Stimulated activated CD4-positive, alpha-beta T cell treated with anti-CD3 and anti-CD28 coated beads, Interleukin-1b, Interleukin-23, amount 100 ng/mL, for 1 hour (primary cell): Measurements from ENCODE around the gene CTSO.
"Not testable (repeated sequence)": the region's sequence is repeated elsewhere in the genome, so short reads cannot be mapped to it uniquely, and the experiment has no call there.

Source experiments
- DNase-seq, 2 donors: peaks; one replicate each; pipeline ENCODE4 v3.0.0-alpha.2; 2020; ENCODE audit warnings: low read depth in 2 of 2

Gene CTSO

GRCh38 chr4:155907556-155907955 lies 46.1 kb downstream of the CTSO start:
- no peak for DNase-seq

GRCh38 chr4:155906554-155907247 lies 47.0 kb downstream of the CTSO start:
- DNase-seq, result no peak

GRCh38 chr4:155904331-155904730 lies 49.3 kb downstream of the CTSO start:
- no peak for DNase-seq

- no peak for DNase-seq
Measured at GRCh38 chr4:155903453-155903852, 50.2 kb downstream of the CTSO start, which contains the start of gene TDO2. Gene TDO2, plus strand, starts transcription at chr4:155903696. Its CDS starts 63 bp downstream, at chr4:155903759.

- no peak for DNase-seq
Measured at GRCh38 chr4:155901013-155901412, 52.7 kb downstream of the CTSO start.

- no peak for DNase-seq
Measured at GRCh38 chr4:155900381-155900780, 53.3 kb downstream of the CTSO start.

GRCh38 chr4:155899891-155900290 lies 53.8 kb downstream of the CTSO start:
- DNase-seq, result no peak

- DNase-seq, result not testable (repeated sequence)
Measured at GRCh38 chr4:155898371-155898770, 55.3 kb downstream of the CTSO start.

- DNase-seq, result no peak
Measured at GRCh38 chr4:155891058-155891457, 62.6 kb downstream of the CTSO start.

GRCh38 chr4:155889946-155890345 lies 63.7 kb downstream of the CTSO start:
- no peak for DNase-seq

GRCh38 chr4:155889031-155889793 lies 64.5 kb downstream of the CTSO start:
- DNase-seq, result no peak

GRCh38 chr4:155887847-155888570 lies 65.7 kb downstream of the CTSO start:
- DNase-seq, result no peak

GRCh38 chr4:155887045-155887444 lies 66.6 kb downstream of the CTSO start:
- DNase-seq, result no peak

- no peak for DNase-seq
Measured at GRCh38 chr4:155885666-155886065, 68.0 kb downstream of the CTSO start.

- DNase-seq, result no peak
Measured at GRCh38 chr4:155883895-155884294, 69.8 kb downstream of the CTSO start.

- DNase-seq, result no peak
Measured at GRCh38 chr4:155881555-155881954, 72.1 kb downstream of the CTSO start.

- no peak for DNase-seq
Measured at GRCh38 chr4:155879767-155880166, 73.9 kb downstream of the CTSO start.

- DNase-seq, result no peak
Measured at GRCh38 chr4:155878611-155879010, 75.1 kb downstream of the CTSO start.

- DNase-seq, result no peak
Measured at GRCh38 chr4:155877971-155878370, 75.7 kb downstream of the CTSO start.

GRCh38 chr4:155875878-155876277 lies 77.8 kb downstream of the CTSO start:
- no peak for DNase-seq
